ENCODE data around the gene CSMD2.

Gene CSMD2

DNA sequence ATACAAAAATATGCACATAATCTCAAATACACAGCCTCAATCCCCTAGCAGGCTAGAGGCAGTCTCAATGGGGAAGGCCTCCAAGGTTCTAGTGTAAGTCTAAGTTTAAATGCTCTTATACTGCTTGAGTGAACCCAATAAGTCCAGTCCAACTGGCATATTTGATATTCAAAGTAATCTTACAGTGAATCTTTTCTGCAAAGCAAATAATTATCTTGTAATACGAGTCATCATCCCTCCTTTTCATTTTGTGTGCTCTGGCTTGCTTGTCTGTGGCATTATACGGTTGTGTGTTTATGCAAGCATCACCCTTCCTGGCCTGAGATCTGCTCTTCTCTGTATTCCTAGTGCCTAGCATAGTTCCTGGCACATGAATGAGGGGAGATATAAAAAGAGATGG lies 468.1 kb downstream of the CSMD2 start:
- peak overlapping the region; percentile 76 for H3K27ac ChIP-seq

GRCh38 chr1:33696311-33696710 lies 468.7 kb downstream of the CSMD2 start:
- no peak for TF ChIP-seq CTCF (conservative IDR thresholded peaks at IDR 0.05)
- H3K27ac ChIP-seq = peak overlapping the region; percentile 76

More for the DNA sequence above, 468.1 kb downstream of the CSMD2 start:
- TF ChIP-seq CTCF (conservative IDR thresholded peaks at IDR 0.05) = no peak

DNA sequence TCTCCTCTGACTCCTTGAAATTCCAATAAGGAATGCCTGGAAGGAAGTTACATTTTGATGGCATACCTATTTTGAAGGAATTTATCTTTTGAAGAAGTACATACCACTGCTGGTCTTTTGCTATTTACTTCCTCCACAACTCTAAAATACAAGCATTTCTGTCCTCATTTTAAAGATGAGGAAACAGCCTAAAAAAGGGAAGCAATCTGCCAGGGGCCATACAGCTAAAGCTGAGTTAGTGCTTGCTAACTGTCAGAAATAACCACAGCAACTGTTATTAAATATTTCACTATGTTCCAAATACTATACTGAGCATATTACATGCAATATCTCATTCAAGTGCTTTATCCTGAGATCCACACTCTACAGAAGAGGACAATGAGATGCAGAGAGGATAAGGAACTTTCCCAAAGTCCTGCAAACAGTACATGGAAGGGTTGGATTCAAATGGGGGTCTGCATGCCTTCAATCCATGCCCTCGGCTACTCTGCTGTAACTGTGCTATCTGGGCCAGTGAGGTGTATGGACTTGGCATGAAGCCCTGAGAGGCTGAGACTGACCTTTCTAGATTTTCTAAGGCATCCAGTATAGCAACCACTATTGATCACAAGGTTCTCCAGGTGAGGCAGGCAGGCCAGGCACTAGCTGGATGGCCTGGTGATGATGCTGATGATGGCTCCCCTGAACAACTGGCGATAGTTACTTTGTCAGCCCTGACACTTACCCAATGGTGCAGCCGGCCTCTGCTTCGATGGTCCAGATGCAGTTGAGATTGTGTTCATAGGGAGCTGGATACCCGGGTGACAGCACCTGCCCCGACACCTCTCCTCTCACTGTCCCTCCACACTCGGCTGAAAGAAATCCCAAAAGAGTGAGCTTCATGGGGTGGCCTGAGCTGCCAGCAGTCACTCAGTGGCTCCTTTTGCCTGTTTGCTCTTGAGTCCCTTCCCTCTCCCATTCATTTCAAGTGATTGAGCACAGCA lies 472.5 kb downstream of the CSMD2 start:
- H3K27ac ChIP-seq = no peak overlapping the region
- no peak for TF ChIP-seq CTCF (conservative IDR thresholded peaks at IDR 0.05)

DNA sequence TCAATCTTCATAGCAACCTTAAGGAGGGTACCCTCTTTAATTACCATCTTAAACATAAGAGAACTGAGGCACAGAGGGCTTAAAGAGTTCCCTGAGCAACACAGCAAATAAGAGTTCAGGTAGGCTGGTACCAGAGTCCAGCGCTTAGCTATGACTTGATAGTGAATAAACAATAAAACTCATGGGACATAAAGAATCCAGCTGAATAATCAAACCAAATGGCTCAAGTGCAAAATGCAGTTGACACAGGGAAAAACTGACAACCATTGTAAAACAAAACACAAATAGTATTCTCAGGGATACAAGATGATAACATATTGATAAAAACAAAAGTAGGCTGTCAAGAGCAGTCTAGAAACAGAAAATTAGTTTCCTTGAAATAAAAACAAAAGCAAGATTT lies 478.0 kb downstream of the CSMD2 start:
- H3K27ac ChIP-seq = peak overlapping the region; percentile 69
- no peak for TF ChIP-seq CTCF (conservative IDR thresholded peaks at IDR 0.05)

- H3K27ac ChIP-seq = peak overlapping the region; percentile 69
- TF ChIP-seq CTCF (conservative IDR thresholded peaks at IDR 0.05) = no peak
Measured at GRCh38 chr1:33686551-33686950, 478.5 kb downstream of the CSMD2 start.

GRCh38 chr1:33685256-33685655 lies 479.8 kb downstream of the CSMD2 start:
- H3K27ac ChIP-seq = no peak overlapping the region; the same call in 1 of the 2 replicates
- no peak for TF ChIP-seq CTCF (conservative IDR thresholded peaks at IDR 0.05)

DNA sequence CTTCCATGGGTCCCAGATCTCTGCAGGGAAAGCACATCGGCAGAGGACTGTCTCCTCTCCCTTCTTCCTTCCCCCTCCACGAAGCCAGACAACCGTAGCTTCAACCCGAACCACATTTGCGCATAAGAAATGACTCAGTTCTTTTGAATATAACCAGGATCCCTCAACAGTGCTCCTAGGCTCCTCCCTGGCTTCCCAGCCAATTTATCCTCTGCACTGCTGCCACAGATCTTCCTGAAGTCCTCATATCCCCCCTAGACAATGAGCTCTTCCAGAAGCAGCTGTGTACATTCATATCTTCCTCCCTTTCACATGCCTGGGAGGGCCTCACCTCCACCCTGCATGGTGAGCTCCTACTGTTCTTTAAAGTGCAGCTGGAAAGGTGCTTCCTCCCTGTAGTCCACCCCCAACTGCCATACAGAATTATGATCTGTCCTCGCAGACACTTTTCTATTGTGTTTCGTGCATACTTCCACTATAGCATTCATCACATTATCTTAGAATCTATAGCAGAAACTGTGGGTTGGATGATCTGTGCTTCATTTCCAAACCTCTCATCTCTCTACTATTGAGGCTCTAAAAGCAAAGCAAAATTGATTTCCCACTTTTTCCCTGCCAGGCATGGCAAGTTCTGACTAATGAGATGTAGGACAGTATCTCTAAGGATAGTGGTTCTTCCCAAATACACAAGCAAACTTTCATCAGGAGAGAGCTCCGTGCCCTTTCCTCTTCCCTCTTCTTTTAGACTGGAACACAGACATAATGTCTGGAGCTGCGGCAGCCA lies 480.4 kb downstream of the CSMD2 start:
- no peak overlapping the region for H3K27ac ChIP-seq
- TF ChIP-seq CTCF (conservative IDR thresholded peaks at IDR 0.05) = no peak

Measured in VCaP (cell line).